ENCODE results near the gene PAWR.
"Not testable (repeated sequence)": the region's sequence is repeated elsewhere in the genome, so short reads cannot be mapped to it uniquely, and the experiment has no call there.

Gene PAWR

DNA sequence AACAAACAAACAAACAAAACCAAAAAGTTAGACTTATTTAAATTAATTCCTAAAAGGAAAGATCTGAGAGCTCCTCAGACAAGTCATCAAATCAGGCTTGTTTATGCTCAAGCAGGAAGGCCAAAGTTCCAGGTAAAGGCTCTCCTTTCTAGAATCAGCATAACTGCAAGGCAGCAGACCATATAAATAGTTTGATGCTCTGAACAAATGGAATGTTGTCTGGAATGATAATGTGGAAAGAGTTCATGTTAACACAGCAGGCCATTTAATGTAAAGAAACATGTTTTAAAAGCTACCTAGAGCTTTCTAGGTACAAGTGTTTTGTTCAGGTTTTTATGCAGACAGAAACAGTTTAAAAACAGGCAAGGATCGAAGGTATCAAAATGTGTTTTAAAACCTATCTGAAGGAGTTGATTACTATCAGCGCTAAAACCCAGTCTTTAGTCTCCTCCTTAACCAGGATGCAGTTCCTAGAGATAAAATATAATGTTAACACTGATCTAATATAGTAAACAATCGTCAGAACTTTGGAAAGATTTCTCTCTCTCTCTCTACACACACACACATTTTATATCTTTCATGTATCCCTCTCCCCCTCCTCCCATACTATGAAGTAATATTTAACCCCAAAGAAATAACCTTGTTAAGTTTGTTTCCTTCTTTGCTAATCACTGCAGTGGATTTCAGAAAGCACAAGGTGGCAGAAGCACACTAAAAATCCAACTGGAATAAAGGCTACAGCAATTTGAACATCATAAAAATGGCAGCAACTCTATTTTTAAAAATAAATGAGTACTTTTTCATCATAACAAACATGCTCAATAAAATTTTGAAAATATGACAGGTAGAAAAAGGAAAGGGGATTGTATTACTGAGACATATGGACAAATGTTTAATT, 135.5 kb downstream of the PAWR start:
- Histone ChIP-seq H3K27me3 (ENCODE audit: control insufficient read depth in 1 of 2, insufficient read depth in 2 of 2, low read length in 2 of 2) (no peaks in the 10 kb centered on the region), H3K4me1 (ENCODE audit: control insufficient read depth in 1 of 2, insufficient read depth in 2 of 2, low read length in 2 of 2) (peaks cover 0 to 14% of the 10 kb centered on the region in 2 donors), H3K27ac (ENCODE audit: low read depth, low read length) (no peak overlapping the region), H3K36me3 (ENCODE audit: control insufficient read depth in 1 of 2, insufficient read depth in 2 of 2, low read length in 2 of 2) (no peaks in the 10 kb centered on the region), H3K4me3 (ENCODE audit: low read depth in 1 of 2, low read length in 2 of 2) (no peak overlapping the region), H3K9me3 (ENCODE audit: control insufficient read depth in 1 of 2, low read length in 2 of 2) (no peaks in the 10 kb centered on the region), H3K9ac (ENCODE audit: low read depth in 1 of 2, low read length in 2 of 2) (no peak overlapping the region)

- Histone ChIP-seq H3K27me3 (ENCODE audit: control insufficient read depth in 1 of 2, insufficient read depth in 2 of 2, low read length in 2 of 2) (no peaks in the 10 kb centered on the region), H3K36me3 (ENCODE audit: control insufficient read depth in 1 of 2, insufficient read depth in 2 of 2, low read length in 2 of 2) (no peaks in the 10 kb centered on the region), H3K9me3 (ENCODE audit: control insufficient read depth in 1 of 2, low read length in 2 of 2) (no peaks in the 10 kb centered on the region), H3K9ac (ENCODE audit: low read depth in 1 of 2, low read length in 2 of 2) (no peak overlapping the region), H3K27ac (ENCODE audit: low read depth, low read length) (no peak overlapping the region), H3K4me3 (ENCODE audit: low read depth in 1 of 2, low read length in 2 of 2) (no peak overlapping the region), H3K4me1 (ENCODE audit: control insufficient read depth in 1 of 2, insufficient read depth in 2 of 2, low read length in 2 of 2) (peaks cover 0 to 4% of the 10 kb centered on the region in 2 donors)
These were observed 136.7 kb downstream of the PAWR start for GRCh38 chr12:79553863-79554574.

GRCh38 chr12:79552192-79552591, 138.6 kb downstream of the PAWR start:
- no peak overlapping the region for H3K9ac ChIP-seq (ENCODE audit: low read depth in 1 of 2, low read length in 2 of 2)

DNA sequence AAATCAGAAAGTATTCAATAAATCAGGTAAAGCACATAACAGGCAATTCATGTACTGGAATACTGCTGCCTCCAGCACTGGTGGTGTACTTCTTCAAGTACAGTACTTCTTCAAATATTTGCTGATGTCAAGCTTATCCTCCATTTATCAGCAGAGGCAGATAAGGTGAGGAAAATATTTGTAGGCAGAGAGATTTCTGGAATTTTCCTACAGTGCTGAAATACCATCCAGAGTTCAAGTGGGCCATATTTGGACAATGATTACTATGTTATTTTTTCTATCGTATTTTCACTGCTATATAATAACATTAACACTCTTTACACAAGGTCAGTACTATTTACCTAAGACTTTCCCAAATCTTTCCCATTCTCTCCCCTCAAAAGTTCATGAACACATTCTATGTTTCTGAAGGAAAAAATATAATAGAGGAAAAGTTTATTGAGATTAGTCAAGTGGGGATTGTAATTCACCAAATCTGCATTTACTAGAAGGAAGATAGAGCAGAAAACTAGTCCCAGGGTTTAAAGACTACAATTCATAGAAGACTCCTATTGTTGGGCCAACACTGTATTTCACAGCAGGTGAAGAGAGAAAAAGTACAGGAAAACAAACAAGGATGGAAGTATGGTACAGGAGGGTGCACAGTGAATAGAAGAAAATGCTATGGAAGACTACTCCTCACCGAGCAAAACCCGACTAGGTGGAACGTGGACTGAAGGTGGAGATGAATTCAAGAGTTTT, 141.1 kb downstream of the PAWR start:
- no peaks in the 10 kb centered on the region for H3K36me3 ChIP-seq (ENCODE audit: control insufficient read depth in 1 of 2, insufficient read depth in 2 of 2, low read length in 2 of 2)
- no peak overlapping the region for H3K4me3 ChIP-seq (ENCODE audit: low read depth in 1 of 2, low read length in 2 of 2)
- peaks cover 6 to 10% of the 10 kb centered on the region in 2 donors for H3K4me1 ChIP-seq (ENCODE audit: control insufficient read depth in 1 of 2, insufficient read depth in 2 of 2, low read length in 2 of 2)
- no peak overlapping the region for H3K27ac ChIP-seq (ENCODE audit: low read depth, low read length)
- no peaks in the 10 kb centered on the region for H3K27me3 ChIP-seq (ENCODE audit: control insufficient read depth in 1 of 2, insufficient read depth in 2 of 2, low read length in 2 of 2)
- no peak overlapping the region for H3K9ac ChIP-seq (ENCODE audit: low read depth in 1 of 2, low read length in 2 of 2)
- no peaks in the 10 kb centered on the region for H3K9me3 ChIP-seq (ENCODE audit: control insufficient read depth in 1 of 2, low read length in 2 of 2)

More at GRCh38 chr12:79552192-79552591, 138.6 kb downstream of the PAWR start:
- Histone ChIP-seq H3K4me3 (ENCODE audit: low read depth in 1 of 2, low read length in 2 of 2) (no peak overlapping the region), H3K36me3 (ENCODE audit: control insufficient read depth in 1 of 2, insufficient read depth in 2 of 2, low read length in 2 of 2) (no peaks in the 10 kb centered on the region), H3K27ac (ENCODE audit: low read depth, low read length) (no peak overlapping the region), H3K4me1 (ENCODE audit: control insufficient read depth in 1 of 2, insufficient read depth in 2 of 2, low read length in 2 of 2) (peaks cover 6 to 13% of the 10 kb centered on the region in 2 donors), H3K27me3 (ENCODE audit: control insufficient read depth in 1 of 2, insufficient read depth in 2 of 2, low read length in 2 of 2) (no peaks in the 10 kb centered on the region), H3K9me3 (ENCODE audit: control insufficient read depth in 1 of 2, low read length in 2 of 2) (no peaks in the 10 kb centered on the region)

GRCh38 chr12:79548610-79548924, 142.2 kb downstream of the PAWR start:
- Histone ChIP-seq H3K36me3 (ENCODE audit: control insufficient read depth in 1 of 2, insufficient read depth in 2 of 2, low read length in 2 of 2) (no peaks in the 10 kb centered on the region), H3K27me3 (ENCODE audit: control insufficient read depth in 1 of 2, insufficient read depth in 2 of 2, low read length in 2 of 2) (no peaks in the 10 kb centered on the region), H3K4me1 (ENCODE audit: control insufficient read depth in 1 of 2, insufficient read depth in 2 of 2, low read length in 2 of 2) (peaks cover 6 to 10% of the 10 kb centered on the region in 2 donors), H3K27ac (ENCODE audit: low read depth, low read length) (no peak overlapping the region), H3K9me3 (ENCODE audit: control insufficient read depth in 1 of 2, low read length in 2 of 2) (no peaks in the 10 kb centered on the region), H3K4me3 (ENCODE audit: low read depth in 1 of 2, low read length in 2 of 2) (no peak overlapping the region), H3K9ac (ENCODE audit: low read depth in 1 of 2, low read length in 2 of 2) (no peak overlapping the region)

- H3K9me3 ChIP-seq (ENCODE audit: control insufficient read depth in 1 of 2, low read length in 2 of 2) = no peaks in the 10 kb centered on the region
- H3K4me3 ChIP-seq (ENCODE audit: low read depth in 1 of 2, low read length in 2 of 2) = no peak overlapping the region
- peaks cover 6 to 10% of the 10 kb centered on the region in 2 donors for H3K4me1 ChIP-seq (ENCODE audit: control insufficient read depth in 1 of 2, insufficient read depth in 2 of 2, low read length in 2 of 2)
- H3K27ac ChIP-seq (ENCODE audit: low read depth, low read length) = no peak overlapping the region
- no peak overlapping the region for H3K9ac ChIP-seq (ENCODE audit: low read depth in 1 of 2, low read length in 2 of 2)
- no peaks in the 10 kb centered on the region for H3K27me3 ChIP-seq (ENCODE audit: control insufficient read depth in 1 of 2, insufficient read depth in 2 of 2, low read length in 2 of 2)
- no peaks in the 10 kb centered on the region for H3K36me3 ChIP-seq (ENCODE audit: control insufficient read depth in 1 of 2, insufficient read depth in 2 of 2, low read length in 2 of 2)
These were observed 142.8 kb downstream of the PAWR start for GRCh38 chr12:79547735-79548609.

GRCh38 chr12:79547044-79547734, 143.6 kb downstream of the PAWR start:
- Histone ChIP-seq H3K27ac (ENCODE audit: low read depth, low read length) (no peak overlapping the region), H3K9me3 (ENCODE audit: control insufficient read depth in 1 of 2, low read length in 2 of 2) (no peaks in the 10 kb centered on the region), H3K27me3 (ENCODE audit: control insufficient read depth in 1 of 2, insufficient read depth in 2 of 2, low read length in 2 of 2) (no peaks in the 10 kb centered on the region), H3K4me3 (ENCODE audit: low read depth in 1 of 2, low read length in 2 of 2) (no peak overlapping the region), H3K4me1 (ENCODE audit: control insufficient read depth in 1 of 2, insufficient read depth in 2 of 2, low read length in 2 of 2) (peaks cover 6 to 10% of the 10 kb centered on the region in 2 donors), H3K36me3 (ENCODE audit: control insufficient read depth in 1 of 2, insufficient read depth in 2 of 2, low read length in 2 of 2) (no peaks in the 10 kb centered on the region), H3K9ac (ENCODE audit: low read depth in 1 of 2, low read length in 2 of 2) (no peak overlapping the region)

DNA sequence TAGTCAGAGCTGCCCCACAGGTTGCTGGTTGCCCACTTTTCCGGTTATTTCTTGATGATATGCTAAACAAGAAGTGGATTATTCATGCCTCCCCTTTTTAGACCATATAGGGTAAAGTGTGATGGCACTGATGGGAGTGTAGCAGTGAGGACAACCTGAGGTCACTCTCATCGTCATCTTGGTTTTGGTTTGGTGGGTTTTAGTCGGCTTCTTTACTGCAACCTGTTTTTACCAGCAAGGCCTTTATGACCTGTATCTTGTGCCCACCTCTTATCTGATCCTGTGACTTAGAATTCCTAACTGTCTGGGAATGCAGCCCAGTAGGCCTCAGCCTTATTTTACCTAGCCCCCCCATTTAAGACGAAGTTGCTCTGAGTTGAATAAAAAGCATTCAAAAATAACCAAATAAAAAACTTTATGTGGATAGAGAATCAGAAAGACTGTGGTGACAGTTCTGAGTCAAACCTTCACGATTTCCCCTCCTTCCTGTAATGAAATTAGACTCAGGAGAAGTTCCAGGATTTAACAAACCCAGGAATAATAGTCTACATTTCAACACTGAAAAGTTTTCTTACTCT, 144.2 kb downstream of the PAWR start:
- no peak overlapping the region for H3K4me3 ChIP-seq (ENCODE audit: low read depth in 1 of 2, low read length in 2 of 2)
- H3K36me3 ChIP-seq (ENCODE audit: control insufficient read depth in 1 of 2, insufficient read depth in 2 of 2, low read length in 2 of 2) = no peaks in the 10 kb centered on the region
- no peaks in the 10 kb centered on the region for H3K9me3 ChIP-seq (ENCODE audit: control insufficient read depth in 1 of 2, low read length in 2 of 2)
- peaks cover 6 to 10% of the 10 kb centered on the region in 2 donors for H3K4me1 ChIP-seq (ENCODE audit: control insufficient read depth in 1 of 2, insufficient read depth in 2 of 2, low read length in 2 of 2)
- no peak overlapping the region for H3K27ac ChIP-seq (ENCODE audit: low read depth, low read length)
- H3K9ac ChIP-seq (ENCODE audit: low read depth in 1 of 2, low read length in 2 of 2) = no peak overlapping the region
- no peaks in the 10 kb centered on the region for H3K27me3 ChIP-seq (ENCODE audit: control insufficient read depth in 1 of 2, insufficient read depth in 2 of 2, low read length in 2 of 2)

GRCh38 chr12:79544439-79544838, 146.3 kb downstream of the PAWR start:
- not testable (repeated sequence) for H3K4me3 ChIP-seq (ENCODE audit: low read depth in 1 of 2, low read length in 2 of 2); H3K9me3 ChIP-seq (ENCODE audit: control insufficient read depth in 1 of 2, low read length in 2 of 2); H3K36me3 ChIP-seq (ENCODE audit: control insufficient read depth in 1 of 2, insufficient read depth in 2 of 2, low read length in 2 of 2); H3K27ac ChIP-seq (ENCODE audit: low read depth, low read length); H3K9ac ChIP-seq (ENCODE audit: low read depth in 1 of 2, low read length in 2 of 2); H3K4me1 ChIP-seq (ENCODE audit: control insufficient read depth in 1 of 2, insufficient read depth in 2 of 2, low read length in 2 of 2); H3K27me3 ChIP-seq (ENCODE audit: control insufficient read depth in 1 of 2, insufficient read depth in 2 of 2, low read length in 2 of 2)
